K562 (cell line): Measurements from ENCODE around the gene ZNF322. TPM values are rescaled to one million over a fixed set of nuclear protein-coding genes. Genes with fewer than 3 reads are reported as not detected.

Source experiments
- ATF7 ChIP-seq: fragments of 450-650 bp; IDR thresholded peaks from 2 replicates; pipeline ENCODE4 v1.7.1; 2014; ENCODE audit warnings: mild to moderate bottlenecking, moderate library complexity
- CEBPZ ChIP-seq: fragments of 150-350 bp; IDR thresholded peaks from 2 replicates; pipeline ENCODE4 v1.6.1; 2014; ENCODE audit warnings: low read depth, mild to moderate bottlenecking, low read length, borderline replicate concordance
- CREB1 ChIP-seq, 2 experiments: sonication (generic) in 1 of 2; formaldehyde crosslinking in 1 of 2; IDR thresholded peaks; 2 replicates each; pipeline versions ENCODE4 v1.6.1 to v1.8.0; 2012 to 2022; ENCODE audit warnings: inconsistent platforms in 1 of 2, mild to moderate bottlenecking in 1 of 2, missing genetic modification reagents in 1 of 2, moderate library complexity in 1 of 2
- DNMT1 ChIP-seq: fragments of 450-650 bp; IDR thresholded peaks from 2 replicates; pipeline ENCODE4 v1.6.1; 2016; ENCODE audit warnings: antibody characterized with exemption, mild to moderate bottlenecking
- EWSR1 ChIP-seq: fragments of 450-650 bp; IDR thresholded peaks from 2 replicates; pipeline ENCODE4 v1.6.1; 2018; ENCODE audit warnings: borderline replicate concordance, mild to moderate bottlenecking, low read depth, moderate library complexity; ENCODE audit not compliant: partially characterized antibody
- GTF2E2 ChIP-seq: fragments of 200-800 bp; sonication (Bioruptor generic); IDR thresholded peaks from 2 replicates; pipeline ENCODE4 v1.6.1; 2016; ENCODE audit warnings: missing genetic modification characterization, missing compliant biosample characterization
- ILF3 ChIP-seq: fragments of 450-650 bp; IDR thresholded peaks from 2 replicates; pipeline ENCODE4 v1.6.1; 2018; ENCODE audit warnings: antibody characterized with exemption, mild to moderate bottlenecking, moderate library complexity, borderline replicate concordance
- KLF6 ChIP-seq: fragments of 250-450 bp; sonication (Bioruptor Pico); IDR thresholded peaks from 2 replicates; pipeline ENCODE4 v1.4.0; 2020; ENCODE audit warnings: mild to moderate bottlenecking, moderate library complexity, borderline replicate concordance
- MAZ ChIP-seq, 2 experiments: fragments of 450-650 bp in 1 of 2; sonication (generic) in 1 of 2; formaldehyde crosslinking; IDR thresholded peaks in 1 of 2; conservative IDR thresholded peaks in 1 of 2; 2 replicates each; pipeline versions ENCODE4 v1.4.0 to v1.5.0; 2020; ENCODE audit warnings: mild to moderate bottlenecking in 1 of 2, missing genetic modification reagents in 1 of 2
- MLX ChIP-seq, 2 experiments: fragments of 450-650 bp in 1 of 2; sonication (generic) in 1 of 2; formaldehyde crosslinking; conservative IDR thresholded peaks; 2 replicates each; pipeline versions ENCODE4 v1.4.0 to v1.8.1; 2020 to 2022; ENCODE audit warnings: mild to moderate bottlenecking in 1 of 2, missing genetic modification reagents in 1 of 2
- NCOA2 ChIP-seq, 2 experiments: fragments of 450-650 bp; IDR thresholded peaks; 2 replicates each; pipeline ENCODE4 v1.6.1; 2018; ENCODE audit warnings: mild to moderate bottlenecking in 2 of 2, moderate library complexity in 1 of 2; ENCODE audit not compliant: partially characterized antibody in 2 of 2
- NR2F6 ChIP-seq: fragments of 450-650 bp; formaldehyde crosslinking; IDR thresholded peaks from 2 replicates; pipeline ENCODE4 v1.4.0; 2020; ENCODE audit warnings: mild to moderate bottlenecking
- POLR3A ChIP-seq: IDR thresholded peaks from 2 replicates; pipeline ENCODE4 v1.6.1; 2011; ENCODE audit warnings: borderline replicate concordance, mild to moderate bottlenecking, moderate library complexity; ENCODE audit not compliant: insufficient read length, insufficient read depth; ENCODE audit errors: extremely low read depth
- PTTG1 ChIP-seq: fragments of 450-650 bp; IDR thresholded peaks from 2 replicates; pipeline ENCODE4 v1.6.1; 2016; ENCODE audit warnings: low read depth, mild to moderate bottlenecking, missing genetic modification characterization, missing compliant biosample characterization
- PYGO2 ChIP-seq: fragments of 450-650 bp; IDR thresholded peaks from 2 replicates; pipeline ENCODE4 v1.6.1; 2016; ENCODE audit warnings: mild to moderate bottlenecking, missing genetic modification characterization, moderate library complexity, missing compliant biosample characterization
- RHOXF2B ChIP-seq: fragments of 250-450 bp; sonication (Bioruptor Pico); conservative IDR thresholded peaks from 2 replicates; pipeline ENCODE4 v1.5.1; 2021
- TEAD4 ChIP-seq, 2 experiments: sonication (generic) in 1 of 2; formaldehyde crosslinking in 1 of 2; IDR thresholded peaks; 2 replicates each; pipeline versions ENCODE4 v1.6.1 to v1.8.0; 2012 to 2022; ENCODE audit warnings: borderline replicate concordance in 1 of 2, inconsistent platforms in 1 of 2, low read length in 1 of 2, mild to moderate bottlenecking in 1 of 2, missing genetic modification reagents in 1 of 2
- XRCC3 ChIP-seq: fragments of 450-650 bp; IDR thresholded peaks from 2 replicates; pipeline ENCODE4 v1.6.1; 2017; ENCODE audit warnings: mild to moderate bottlenecking, moderate library complexity
- ZNF324 ChIP-seq: fragments of 250-450 bp; sonication (Bioruptor Pico); IDR thresholded peaks from 2 replicates; pipeline ENCODE4 v1.4.0; 2020; ENCODE audit warnings: mild to moderate bottlenecking
- ZNF584 ChIP-seq: fragments of 200-800 bp; sonication (Bioruptor generic); IDR thresholded peaks from 2 replicates; pipeline ENCODE4 v1.6.1; 2016; ENCODE audit warnings: low read depth, mild to moderate bottlenecking, missing genetic modification characterization, missing compliant biosample characterization
- ZNF707 ChIP-seq: fragments of 250-450 bp; sonication (Bioruptor Pico); conservative IDR thresholded peaks from 2 replicates; pipeline ENCODE4 v1.8.0; 2022; ENCODE audit warnings: inconsistent platforms, mild to moderate bottlenecking, moderate library complexity
- ZNF764 ChIP-seq: fragments of 250-450 bp; sonication (Bioruptor Pico); IDR thresholded peaks from 2 replicates; pipeline ENCODE4 v1.4.0; 2020; ENCODE audit warnings: low read depth, mild to moderate bottlenecking, moderate library complexity
- polyA plus RNA-seq, 8 experiments: library from polyadenylated mRNA; depleted of rRNA in 4 of 8; stranded (reverse) in 5 of 8; unstranded in 3 of 8; fragments of >200 nt; fragmentation: Nextera tagmentation in 2 of 8; fragmentation: Illumina TruSeq in 1 of 8; extraction: Ambion mirVana in 2 of 8; extraction: Trizol in 1 of 8; gene quantifications; 2 replicates each; pipeline versions ENCODE4 v1.2.1 to v1.2.3, GENCODE V29; 2011 to 2014; ENCODE audit warnings: inconsistent platforms in 1 of 8, missing spikeins in 1 of 8
- total RNA-seq, 7 experiments: library from RNA; depleted of rRNA in 6 of 7; stranded (reverse); fragments of >200 nt in 6 of 7; fragmentation: Illumina TruSeq in 2 of 7; extraction: Trizol in 2 of 7; gene quantifications; 2 replicates each; pipeline versions ENCODE4 v1.2.1 to v1.2.3, GENCODE V29; 2011 to 2021; ENCODE audit warnings: low replicate concordance in 1 of 7

The ZNF322 gene
- total and polyA plus RNA-seq, 9 of the 15 experiments (the other 6 are each of a cell fraction or from before 2014, with no cell fraction given): 4.7 to 31.2 (median 18.7) TPM

- TF ChIP-seq GTF2E2: peak; percentile 70
- 0 out of 4 replicates have a peak, but pooled peaks of 1 of the 2 experiments have one; percentile 38 for TF ChIP-seq MAZ (CRISPR knock-in tag; conservative IDR thresholded peaks at IDR 0.05 in 1 of 2, IDR thresholded peaks at IDR 0.05 in 1 of 2)
- TF ChIP-seq CEBPZ: no peak
- TF ChIP-seq CREB1 (IDR thresholded peaks at IDR 0.05): peak; percentile 27; the same call in 1 of the 2 replicates
- TF ChIP-seq CREB1 (CRISPR knock-in tag; IDR thresholded peaks at IDR 0.05): no peak
- TF ChIP-seq ZNF584: peak; percentile 33; the same call in 1 of the 2 replicates
- no peak for TF ChIP-seq PYGO2
- TF ChIP-seq PTTG1 (tag): no peak
- TF ChIP-seq POLR3A: peak; percentile 89
- peak; percentile 80; the same call in 1 of the 2 replicates for TF ChIP-seq ATF7
- TF ChIP-seq ZNF764 (CRISPR knock-in tag): peak; percentile 82; the same call in 1 of the 2 replicates
- no peak for TF ChIP-seq ZNF324 (CRISPR knock-in tag)
- peak; percentile 45; the same call in 1 of the 2 replicates for TF ChIP-seq NR2F6 (CRISPR knock-in tag)
- no peak for TF ChIP-seq EWSR1
- TF ChIP-seq ILF3: peak; percentile 77; the same call in 1 of the 2 replicates
- TF ChIP-seq TEAD4 (IDR thresholded peaks at IDR 0.05; ENCODE audit: low read length): peak; percentile 85
- no peak for TF ChIP-seq TEAD4 (CRISPR knock-in tag; IDR thresholded peaks at IDR 0.05; ENCODE audit: borderline replicate concordance)
- 0 out of 4 replicates have a peak, but pooled peaks of 1 of the 2 experiments have one; percentile 22 for TF ChIP-seq MLX (CRISPR knock-in tag; conservative IDR thresholded peaks at IDR 0.05)
- TF ChIP-seq NCOA2 (IDR thresholded peaks at IDR 0.05; ENCODE audit: partially characterized antibody in 2 of 2): peak in 1 of 2 experiments; percentile 69
- TF ChIP-seq DNMT1: 0 out of 2 replicates have a peak, but pooled peaks have one; percentile 51
- no peak for TF ChIP-seq ZNF707 (CRISPR knock-in tag)
- TF ChIP-seq XRCC3: no peak
- TF ChIP-seq RHOXF2B (CRISPR knock-in tag): peak; percentile 82; the same call in 1 of the 2 replicates
- TF ChIP-seq KLF6 (CRISPR knock-in tag): peak; percentile 6; the same call in 1 of the 2 replicates
These were observed 64.6 kb downstream of the ZNF322 start (continued) for GRCh38 chr6:26594730-26595632.
